ENCODE results near the gene GPR157. TPM values are rescaled to one million over a fixed set of nuclear protein-coding genes. Genes with fewer than 3 reads are reported as not detected.

Gene GPR157
- total and polyA plus RNA-seq, 10 of the 15 experiments (the other 5 are each of a cell fraction or from before 2014, with no cell fraction given): 0.66 to 15.9 (median 3.1) TPM

GRCh38 chr1:9169601-9170137 lies 40.8 kb upstream of the GPR157 start:
- no peak for FAIRE-seq
- CTCF ChIA-PET: interaction anchor here (0.7 to 3.8 kb wide), 2 partner anchors 10 to 59 kb away, joined by 3 to 19 read pairs; no protein-coding TSS in a partner anchor
- TF ChIP-seq, protein P1, sequence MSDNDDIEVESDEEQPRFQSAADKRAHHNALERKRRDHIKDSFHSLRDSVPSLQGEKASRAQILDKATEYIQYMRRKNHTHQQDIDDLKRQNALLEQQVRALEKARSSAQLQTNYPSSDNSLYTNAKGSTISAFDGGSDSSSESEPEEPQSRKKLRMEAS (IDR thresholded peaks at IDR 0.05; ENCODE audit: low read depth, low read length): no peak
- TF ChIP-seq, protein P2, sequence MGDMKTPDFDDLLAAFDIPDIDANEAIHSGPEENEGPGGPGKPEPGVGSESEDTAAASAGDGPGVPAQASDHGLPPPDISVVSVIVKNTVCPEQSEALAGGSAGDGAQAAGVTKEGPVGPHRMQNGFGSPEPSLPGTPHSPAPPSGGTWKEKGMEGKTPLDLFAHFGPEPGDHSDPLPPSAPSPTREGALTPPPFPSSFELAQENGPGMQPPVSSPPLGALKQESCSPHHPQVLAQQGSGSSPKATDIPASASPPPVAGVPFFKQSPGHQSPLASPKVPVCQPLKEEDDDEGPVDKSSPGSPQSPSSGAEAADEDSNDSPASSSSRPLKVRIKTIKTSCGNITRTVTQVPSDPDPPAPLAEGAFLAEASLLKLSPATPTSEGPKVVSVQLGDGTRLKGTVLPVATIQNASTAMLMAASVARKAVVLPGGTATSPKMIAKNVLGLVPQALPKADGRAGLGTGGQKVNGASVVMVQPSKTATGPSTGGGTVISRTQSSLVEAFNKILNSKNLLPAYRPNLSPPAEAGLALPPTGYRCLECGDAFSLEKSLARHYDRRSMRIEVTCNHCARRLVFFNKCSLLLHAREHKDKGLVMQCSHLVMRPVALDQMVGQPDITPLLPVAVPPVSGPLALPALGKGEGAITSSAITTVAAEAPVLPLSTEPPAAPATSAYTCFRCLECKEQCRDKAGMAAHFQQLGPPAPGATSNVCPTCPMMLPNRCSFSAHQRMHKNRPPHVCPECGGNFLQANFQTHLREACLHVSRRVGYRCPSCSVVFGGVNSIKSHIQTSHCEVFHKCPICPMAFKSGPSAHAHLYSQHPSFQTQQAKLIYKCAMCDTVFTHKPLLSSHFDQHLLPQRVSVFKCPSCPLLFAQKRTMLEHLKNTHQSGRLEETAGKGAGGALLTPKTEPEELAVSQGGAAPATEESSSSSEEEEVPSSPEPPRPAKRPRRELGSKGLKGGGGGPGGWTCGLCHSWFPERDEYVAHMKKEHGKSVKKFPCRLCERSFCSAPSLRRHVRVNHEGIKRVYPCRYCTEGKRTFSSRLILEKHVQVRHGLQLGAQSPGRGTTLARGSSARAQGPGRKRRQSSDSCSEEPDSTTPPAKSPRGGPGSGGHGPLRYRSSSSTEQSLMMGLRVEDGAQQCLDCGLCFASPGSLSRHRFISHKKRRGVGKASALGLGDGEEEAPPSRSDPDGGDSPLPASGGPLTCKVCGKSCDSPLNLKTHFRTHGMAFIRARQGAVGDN (IDR thresholded peaks at IDR 0.05): no peak
- TF ChIP-seq, protein P3, sequence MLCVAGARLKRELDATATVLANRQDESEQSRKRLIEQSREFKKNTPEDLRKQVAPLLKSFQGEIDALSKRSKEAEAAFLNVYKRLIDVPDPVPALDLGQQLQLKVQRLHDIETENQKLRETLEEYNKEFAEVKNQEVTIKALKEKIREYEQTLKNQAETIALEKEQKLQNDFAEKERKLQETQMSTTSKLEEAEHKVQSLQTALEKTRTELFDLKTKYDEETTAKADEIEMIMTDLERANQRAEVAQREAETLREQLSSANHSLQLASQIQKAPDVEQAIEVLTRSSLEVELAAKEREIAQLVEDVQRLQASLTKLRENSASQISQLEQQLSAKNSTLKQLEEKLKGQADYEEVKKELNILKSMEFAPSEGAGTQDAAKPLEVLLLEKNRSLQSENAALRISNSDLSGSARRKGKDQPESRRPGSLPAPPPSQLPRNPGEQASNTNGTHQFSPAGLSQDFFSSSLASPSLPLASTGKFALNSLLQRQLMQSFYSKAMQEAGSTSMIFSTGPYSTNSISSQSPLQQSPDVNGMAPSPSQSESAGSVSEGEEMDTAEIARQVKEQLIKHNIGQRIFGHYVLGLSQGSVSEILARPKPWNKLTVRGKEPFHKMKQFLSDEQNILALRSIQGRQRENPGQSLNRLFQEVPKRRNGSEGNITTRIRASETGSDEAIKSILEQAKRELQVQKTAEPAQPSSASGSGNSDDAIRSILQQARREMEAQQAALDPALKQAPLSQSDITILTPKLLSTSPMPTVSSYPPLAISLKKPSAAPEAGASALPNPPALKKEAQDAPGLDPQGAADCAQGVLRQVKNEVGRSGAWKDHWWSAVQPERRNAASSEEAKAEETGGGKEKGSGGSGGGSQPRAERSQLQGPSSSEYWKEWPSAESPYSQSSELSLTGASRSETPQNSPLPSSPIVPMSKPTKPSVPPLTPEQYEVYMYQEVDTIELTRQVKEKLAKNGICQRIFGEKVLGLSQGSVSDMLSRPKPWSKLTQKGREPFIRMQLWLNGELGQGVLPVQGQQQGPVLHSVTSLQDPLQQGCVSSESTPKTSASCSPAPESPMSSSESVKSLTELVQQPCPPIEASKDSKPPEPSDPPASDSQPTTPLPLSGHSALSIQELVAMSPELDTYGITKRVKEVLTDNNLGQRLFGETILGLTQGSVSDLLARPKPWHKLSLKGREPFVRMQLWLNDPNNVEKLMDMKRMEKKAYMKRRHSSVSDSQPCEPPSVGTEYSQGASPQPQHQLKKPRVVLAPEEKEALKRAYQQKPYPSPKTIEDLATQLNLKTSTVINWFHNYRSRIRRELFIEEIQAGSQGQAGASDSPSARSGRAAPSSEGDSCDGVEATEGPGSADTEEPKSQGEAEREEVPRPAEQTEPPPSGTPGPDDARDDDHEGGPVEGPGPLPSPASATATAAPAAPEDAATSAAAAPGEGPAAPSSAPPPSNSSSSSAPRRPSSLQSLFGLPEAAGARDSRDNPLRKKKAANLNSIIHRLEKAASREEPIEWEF (IDR thresholded peaks at IDR 0.05; ENCODE audit: insufficient replicate concordance, low read depth, low read length): no peak
- TF ChIP-seq FOS (IDR thresholded peaks at IDR 0.05; ENCODE audit: borderline replicate concordance, extremely low read depth, insufficient read length) (no peak), GATAD2B (conservative IDR thresholded peaks at IDR 0.05; ENCODE audit: low read depth) (no peak), POLR2AphosphoS2 (IDR thresholded peaks at IDR 0.05; ENCODE audit: low read depth, low read length) (no peak), NFYA (IDR thresholded peaks at IDR 0.05; ENCODE audit: borderline replicate concordance, low read depth, low read length) (no peak), ZZZ3 (IDR thresholded peaks at IDR 0.05; ENCODE audit: control insufficient read depth, insufficient read length, low read depth) (no peak), RUNX3 (IDR thresholded peaks at IDR 0.05; ENCODE audit: low read length) (no peak), KDM1A (IDR thresholded peaks at IDR 0.05; ENCODE audit: borderline replicate concordance) (no peak)
- TF ChIP-seq, protein P4, sequence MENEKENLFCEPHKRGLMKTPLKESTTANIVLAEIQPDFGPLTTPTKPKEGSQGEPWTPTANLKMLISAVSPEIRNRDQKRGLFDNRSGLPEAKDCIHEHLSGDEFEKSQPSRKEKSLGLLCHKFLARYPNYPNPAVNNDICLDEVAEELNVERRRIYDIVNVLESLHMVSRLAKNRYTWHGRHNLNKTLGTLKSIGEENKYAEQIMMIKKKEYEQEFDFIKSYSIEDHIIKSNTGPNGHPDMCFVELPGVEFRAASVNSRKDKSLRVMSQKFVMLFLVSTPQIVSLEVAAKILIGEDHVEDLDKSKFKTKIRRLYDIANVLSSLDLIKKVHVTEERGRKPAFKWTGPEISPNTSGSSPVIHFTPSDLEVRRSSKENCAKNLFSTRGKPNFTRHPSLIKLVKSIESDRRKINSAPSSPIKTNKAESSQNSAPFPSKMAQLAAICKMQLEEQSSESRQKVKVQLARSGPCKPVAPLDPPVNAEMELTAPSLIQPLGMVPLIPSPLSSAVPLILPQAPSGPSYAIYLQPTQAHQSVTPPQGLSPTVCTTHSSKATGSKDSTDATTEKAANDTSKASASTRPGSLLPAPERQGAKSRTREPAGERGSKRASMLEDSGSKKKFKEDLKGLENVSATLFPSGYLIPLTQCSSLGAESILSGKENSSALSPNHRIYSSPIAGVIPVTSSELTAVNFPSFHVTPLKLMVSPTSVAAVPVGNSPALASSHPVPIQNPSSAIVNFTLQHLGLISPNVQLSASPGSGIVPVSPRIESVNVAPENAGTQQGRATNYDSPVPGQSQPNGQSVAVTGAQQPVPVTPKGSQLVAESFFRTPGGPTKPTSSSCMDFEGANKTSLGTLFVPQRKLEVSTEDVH (IDR thresholded peaks at IDR 0.05; ENCODE audit: low read depth, partially characterized antibody): no peak

More at GRCh38 chr1:9169601-9170137, 40.8 kb upstream of the GPR157 start:
- H3K4me2 ChIP-seq (ENCODE audit: control insufficient read depth, insufficient read depth): no peak overlapping the region
- H3K9ac ChIP-seq (ENCODE audit: control insufficient read depth, insufficient read depth, low read length): no peak overlapping the region
- SMC1A ChIA-PET (ENCODE audit: uncharacterized antibody, unreplicated experiment): interaction anchor here (1.2 kb wide), 1 partner anchor 11 kb away, joined by 3 read pairs; no protein-coding TSS in a partner anchor
- BruUV-seq (replicated peaks): no TSS peak
- no peak for DNase-seq (ENCODE audit: low read depth, low spot score)
- RAD21 ChIA-PET (ENCODE audit: unreplicated experiment): interaction anchor here (0.9 to 1.0 kb wide), 2 partner anchors 27 kb away, joined by 3 to 4 read pairs; no protein-coding TSS in a partner anchor
- no peaks in the 10 kb centered on the region for H3K27me3 ChIP-seq (replicated peaks in 1 of 2; ENCODE audit: control insufficient read depth in 2 of 2, insufficient read depth in 2 of 2, low read length in 1 of 2)
- POLR2A ChIA-PET: interaction anchor here (0.6 kb wide), 1 partner anchor 67 kb away, joined by 3 read pairs; no protein-coding TSS in a partner anchor
- no peak for ATAC-seq
- H3K79me2 ChIP-seq (ENCODE audit: control insufficient read depth, insufficient read depth, low read length): peaks cover 74% of the 10 kb centered on the region
- peaks cover 5 to 9% of the 10 kb centered on the region in 2 experiments; a peak in 2 of 4 replicates for H3K36me3 ChIP-seq (ENCODE audit: control insufficient read depth in 2 of 2, insufficient read depth in 2 of 2, low read length in 1 of 2)
- in situ Hi-C loops (cut with MboI): no loop called here
- WGBS (ENCODE audit: insufficient coverage, insufficient replicate concordance, low lambda C conversion rate, missing lambda C conversion rate): 98% methylated on average over 10 of the region's 10 CpGs
- no peak overlapping the region for H3K27ac ChIP-seq (ENCODE audit: control insufficient read depth, insufficient read depth)
- intact Hi-C loops (cut with micrococcal nuclease; ENCODE audit: unreplicated experiment): no loop called here
- peaks cover 19% of the 10 kb centered on the region for H3K4me1 ChIP-seq (ENCODE audit: control insufficient read depth, insufficient read depth, low read length)
- no peak overlapping the region for H2AFZ ChIP-seq (ENCODE audit: control insufficient read depth, low read depth, low read length)
- no peaks in the 10 kb centered on the region for H4K20me1 ChIP-seq (ENCODE audit: control insufficient read depth, insufficient read depth)
- no peaks in the 10 kb centered on the region for H3K9me3 ChIP-seq (replicated peaks; ENCODE audit: control insufficient read depth, insufficient read depth, low read length)
- H3K4me3 ChIP-seq: no peak overlapping the region
